HG03378 (cell line): Measurements from ENCODE around the gene GPR55.
A peak's percentile ranks its signal among the peaks of the same experiment; 100 is the strongest.

Experiments
- ATAC-seq: cut with Tn5 transposase; IDR thresholded peaks from one replicate; pipeline ENCODE4 v1.9.1; 2021; ENCODE audit warnings: mild to moderate bottlenecking, moderate library complexity; ENCODE audit not compliant: unreplicated experiment

Gene GPR55

DNA sequence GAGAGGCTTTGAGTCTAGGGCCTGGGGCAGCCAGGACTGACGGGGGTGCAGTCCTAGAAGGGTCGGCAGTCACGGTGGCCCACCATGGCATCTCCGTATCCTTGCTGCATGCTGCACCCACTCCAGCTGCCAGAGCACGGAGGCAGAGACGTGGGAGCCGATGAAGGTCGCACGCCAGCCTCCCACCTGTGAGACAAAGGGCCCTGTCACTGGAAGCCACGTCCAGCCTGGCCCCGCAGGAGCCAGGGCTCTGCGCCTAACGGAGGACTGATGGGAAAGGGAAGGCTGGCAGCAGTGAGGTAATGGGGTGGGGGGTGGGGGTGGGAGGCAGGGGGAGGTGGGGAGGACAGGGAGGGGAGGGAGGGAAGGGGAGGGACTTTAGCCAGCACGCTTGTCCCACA, 38.4 kb downstream of the GPR55 start:
- ATAC-seq: no peak

DNA sequence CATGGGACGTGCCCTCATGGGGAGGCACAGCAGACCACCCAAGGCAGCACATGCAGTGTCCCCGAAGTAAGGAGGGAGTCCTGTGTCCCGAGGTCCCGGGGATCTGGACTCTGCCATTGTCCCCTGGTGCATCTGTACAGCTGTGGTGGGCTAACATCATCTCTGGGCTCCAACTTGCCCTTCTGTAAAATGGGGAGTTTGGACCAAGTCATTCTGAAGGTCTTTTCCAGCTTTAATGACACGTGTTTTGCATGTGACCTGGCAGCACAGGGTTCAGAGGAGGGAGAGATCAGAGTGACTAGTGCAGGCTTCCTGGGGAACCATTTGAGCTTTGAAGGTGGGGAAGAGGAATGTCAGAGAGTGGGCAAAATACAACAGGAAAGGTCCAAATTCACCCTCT, 38.8 kb downstream of the GPR55 start:
- ATAC-seq: no peak

DNA sequence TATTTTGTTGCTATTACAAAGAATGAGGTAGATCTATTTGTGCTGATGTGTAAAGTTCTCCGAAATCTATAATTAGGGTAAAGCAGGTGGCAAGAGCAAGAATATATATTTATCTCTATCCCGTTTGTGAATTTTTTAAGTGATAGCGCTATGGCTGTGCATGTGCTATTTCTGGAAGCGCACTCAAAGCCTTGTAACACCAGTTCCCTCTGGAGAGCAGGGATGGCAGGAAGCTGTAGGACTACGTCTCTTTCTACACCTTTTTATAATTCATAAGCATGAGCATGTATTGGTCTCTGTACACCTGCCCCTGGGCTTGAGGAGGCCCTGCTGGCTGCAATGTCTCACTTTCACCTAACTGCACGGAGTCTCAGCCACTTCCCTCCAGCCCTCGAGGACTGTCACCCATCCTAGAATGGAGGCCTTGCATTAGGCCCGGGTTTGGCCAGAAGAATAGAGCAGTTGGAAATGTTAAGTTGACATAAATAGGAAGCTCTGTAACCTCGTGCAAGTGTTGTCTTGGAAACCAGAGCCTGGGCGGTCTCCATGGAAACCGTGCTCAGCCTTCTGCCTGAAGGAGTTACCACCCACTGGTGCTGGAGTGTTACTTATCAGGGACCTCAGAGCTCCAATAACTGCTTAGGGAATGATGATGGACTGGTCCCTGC, 39.4 kb downstream of the GPR55 start:
- ATAC-seq: no peak

DNA sequence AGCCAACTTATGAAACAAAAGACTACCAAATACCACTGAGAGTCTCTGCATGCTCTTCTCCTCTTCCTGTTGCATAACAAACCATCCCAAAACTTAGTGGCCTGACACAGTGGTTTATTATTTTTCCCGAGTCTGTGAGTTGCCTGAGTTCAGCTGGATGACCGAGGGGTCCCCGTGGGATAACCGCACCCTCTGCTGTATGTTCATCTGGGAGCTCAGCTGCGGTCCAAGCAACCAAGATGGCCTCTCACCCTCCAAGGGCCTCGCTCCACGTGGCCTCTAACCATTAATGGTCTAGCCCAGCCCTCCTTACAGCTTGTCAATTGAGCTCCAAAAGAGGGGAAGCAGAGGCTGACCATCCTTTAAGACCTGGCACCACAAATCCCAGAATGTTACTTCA, 43.2 kb downstream of the GPR55 start:
- ATAC-seq: no peak

DNA sequence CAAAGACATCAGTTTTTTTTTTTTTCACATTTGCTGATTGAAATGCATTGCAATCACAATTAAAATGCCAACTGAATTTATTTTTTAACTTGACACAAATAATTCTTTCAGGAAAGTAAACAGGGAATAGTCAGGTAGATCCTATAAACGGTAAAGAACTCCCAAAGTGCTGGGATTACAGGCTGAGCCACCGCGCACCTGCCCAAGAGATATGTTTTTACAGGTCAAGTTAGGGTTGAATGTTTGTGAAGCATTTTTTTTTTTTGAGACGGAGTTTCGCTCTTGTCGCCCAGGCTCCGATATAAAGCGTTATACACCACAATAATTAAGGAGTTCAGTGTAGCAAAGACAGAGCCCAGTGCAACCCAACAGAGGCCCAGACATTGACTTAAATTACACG, 45.2 kb downstream of the GPR55 start:
- ATAC-seq: no peak

DNA sequence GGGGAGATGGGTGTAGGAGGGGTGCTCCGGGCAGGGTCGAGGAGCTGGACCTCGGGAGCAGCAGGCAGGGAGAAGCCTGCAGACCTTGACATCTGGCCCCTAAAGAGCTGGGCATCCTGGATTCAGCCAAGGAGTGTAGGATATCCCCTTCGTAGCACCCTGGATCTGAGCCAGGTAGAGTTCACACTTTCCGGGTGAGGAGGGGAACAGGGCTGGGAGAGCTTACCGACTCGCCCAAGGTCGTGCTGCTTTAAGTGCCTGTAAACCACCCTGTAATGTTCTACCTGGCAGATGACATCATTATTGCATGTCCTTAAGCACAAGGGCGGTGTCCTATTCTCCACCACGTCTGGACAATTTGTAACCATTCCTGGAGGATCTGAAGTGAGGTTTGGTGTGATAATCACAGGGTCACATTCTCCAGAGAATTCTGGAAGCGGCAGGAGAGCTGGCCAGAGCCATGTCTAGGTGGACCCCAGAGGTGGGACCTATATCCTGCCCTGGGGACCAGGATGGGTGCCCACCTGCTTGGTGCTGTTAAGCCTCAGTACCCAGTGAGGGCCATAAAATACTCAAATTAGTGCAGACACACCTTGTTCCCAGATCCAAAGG, 45.7 kb downstream of the GPR55 start:
- ATAC-seq: no peak

DNA sequence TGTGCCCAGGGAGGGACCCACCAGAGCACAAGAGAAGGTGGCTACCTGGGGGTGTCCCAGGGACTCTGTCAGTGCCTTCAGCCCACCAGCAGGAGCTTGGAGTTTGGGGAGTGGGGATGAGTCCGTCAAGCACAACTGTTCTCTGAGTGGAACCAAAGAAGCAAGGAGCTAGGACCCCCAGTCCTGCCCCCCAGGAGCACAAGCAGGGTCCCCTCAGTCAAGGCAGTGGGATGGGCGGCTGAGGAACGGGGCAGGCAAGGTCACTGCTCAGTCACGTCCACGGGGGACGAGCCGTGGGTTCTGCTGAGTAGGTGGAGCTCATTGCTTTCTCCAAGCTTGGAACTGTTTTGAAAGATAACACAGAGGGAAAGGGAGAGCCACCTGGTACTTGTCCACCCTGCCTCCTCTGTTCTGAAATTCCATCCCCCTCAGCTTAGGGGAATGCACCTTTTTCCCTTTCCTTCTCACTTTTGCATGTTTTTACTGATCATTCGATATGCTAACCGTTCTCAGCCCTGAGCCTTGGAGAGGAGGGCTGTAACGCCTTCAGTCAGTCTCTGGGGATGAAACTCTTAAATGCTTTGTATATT, 46.3 kb downstream of the GPR55 start:
- no peak for ATAC-seq

DNA sequence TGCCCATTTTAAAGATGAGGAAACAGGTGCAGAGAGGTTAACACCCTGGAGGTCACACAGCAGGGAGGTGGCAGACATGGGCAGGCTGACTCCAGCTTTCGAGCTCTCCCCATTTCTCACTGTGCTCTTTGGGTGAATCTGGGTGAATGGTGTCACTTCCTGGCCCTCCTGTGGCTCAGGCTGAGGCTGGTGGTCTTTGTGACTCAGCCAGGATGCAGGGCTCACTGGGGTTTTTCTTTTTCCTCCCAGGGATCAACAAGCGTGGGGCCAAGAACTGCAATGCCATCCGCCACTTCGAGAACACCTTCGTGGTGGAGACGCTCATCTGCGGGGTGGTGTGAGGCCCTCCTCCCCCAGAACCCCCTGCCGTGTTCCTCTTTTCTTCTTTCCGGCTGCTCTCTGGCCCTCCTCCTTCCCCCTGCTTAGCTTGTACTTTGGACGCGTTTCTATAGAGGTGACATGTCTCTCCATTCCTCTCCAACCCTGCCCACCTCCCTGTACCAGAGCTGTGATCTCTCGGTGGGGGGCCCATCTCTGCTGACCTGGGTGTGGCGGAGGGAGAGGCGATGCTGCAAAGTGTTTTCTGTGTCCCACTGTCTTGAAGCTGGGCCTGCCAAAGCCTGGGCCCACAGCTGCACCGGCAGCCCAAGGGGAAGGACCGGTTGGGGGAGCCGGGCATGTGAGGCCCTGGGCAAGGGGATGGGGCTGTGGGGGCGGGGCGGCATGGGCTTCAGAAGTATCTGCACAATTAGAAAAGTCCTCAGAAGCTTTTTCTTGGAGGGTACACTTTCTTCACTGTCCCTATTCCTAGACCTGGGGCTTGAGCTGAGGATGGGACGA, 47.1 kb downstream of the GPR55 start:
- ATAC-seq: no peak

DNA sequence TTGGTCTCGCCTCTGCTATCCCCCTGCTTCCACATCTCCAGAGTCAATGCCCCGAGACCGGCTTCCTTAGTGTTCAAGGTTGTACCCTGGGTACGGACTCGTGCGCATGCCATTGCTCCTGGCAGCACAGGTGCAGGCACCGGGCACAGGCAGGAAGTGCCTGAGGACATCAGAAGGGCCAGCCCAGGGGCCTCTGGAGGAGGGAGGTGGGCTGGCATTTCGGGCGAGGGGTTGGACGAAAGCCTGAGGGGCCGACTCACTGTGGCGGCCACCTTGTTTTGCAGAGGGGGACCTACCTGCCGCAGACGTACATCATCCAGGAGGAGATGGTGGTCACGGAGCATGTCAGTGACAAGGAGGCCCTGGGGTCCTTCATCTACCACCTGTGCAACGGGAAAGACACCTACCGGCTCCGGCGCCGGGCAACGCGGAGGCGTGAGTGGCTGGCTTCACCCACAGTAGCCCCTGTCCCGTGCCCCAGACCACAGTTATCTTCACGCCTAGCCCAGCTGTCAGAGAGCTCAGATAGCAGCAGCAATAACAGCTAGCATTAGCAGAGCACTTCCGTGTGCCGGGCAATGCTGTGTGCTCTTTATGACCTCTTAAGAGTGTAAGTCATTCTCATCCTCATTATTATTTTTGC, 47.8 kb downstream of the GPR55 start:
- no peak for ATAC-seq

DNA sequence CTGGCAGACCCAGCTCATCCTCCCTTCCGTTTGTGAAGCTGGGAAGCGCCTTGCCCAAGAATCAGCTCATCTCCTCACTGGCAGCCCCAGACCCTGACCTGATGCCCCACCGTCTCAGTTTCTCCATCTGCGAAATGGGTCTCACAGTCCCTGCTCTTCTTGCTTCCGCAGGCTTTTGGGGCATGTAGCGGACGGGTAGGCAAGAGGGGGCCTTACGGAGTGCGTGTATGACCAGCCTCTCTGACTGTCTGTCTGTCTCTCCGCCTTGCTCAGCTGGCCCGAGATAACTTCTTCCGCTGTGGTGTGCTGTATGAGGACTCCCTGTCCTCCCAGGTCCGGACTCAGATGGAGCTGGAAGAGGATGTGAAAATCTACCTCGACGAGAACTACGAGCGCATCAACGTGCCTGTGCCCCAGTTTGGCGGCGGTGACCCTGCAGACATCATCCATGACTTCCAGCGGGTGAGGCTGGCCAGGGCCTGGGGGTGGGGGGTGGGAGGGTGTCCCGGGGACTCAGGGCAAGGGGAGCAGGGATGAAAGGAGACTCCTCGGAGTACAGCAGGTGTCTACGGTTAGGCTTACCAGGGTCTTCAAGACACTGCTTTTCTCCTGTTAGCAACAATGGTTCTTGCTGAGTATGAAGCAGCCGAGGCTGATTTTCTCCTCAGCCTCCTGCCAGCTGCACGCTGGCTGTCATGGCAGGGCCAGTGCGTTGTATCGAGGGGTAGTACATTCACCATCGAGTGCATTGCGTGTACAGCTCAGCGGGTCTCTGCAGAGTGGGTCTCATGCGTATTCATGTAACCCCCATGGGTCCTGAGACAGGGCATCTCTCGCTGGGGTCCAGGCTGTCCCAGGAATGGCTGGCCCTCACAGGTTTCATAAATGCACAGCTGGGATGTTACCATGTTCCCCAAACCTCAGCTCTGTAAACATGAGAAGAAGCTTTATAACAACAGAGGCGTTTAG, 49.4 kb downstream of the GPR55 start:
- ATAC-seq: no peak

DNA sequence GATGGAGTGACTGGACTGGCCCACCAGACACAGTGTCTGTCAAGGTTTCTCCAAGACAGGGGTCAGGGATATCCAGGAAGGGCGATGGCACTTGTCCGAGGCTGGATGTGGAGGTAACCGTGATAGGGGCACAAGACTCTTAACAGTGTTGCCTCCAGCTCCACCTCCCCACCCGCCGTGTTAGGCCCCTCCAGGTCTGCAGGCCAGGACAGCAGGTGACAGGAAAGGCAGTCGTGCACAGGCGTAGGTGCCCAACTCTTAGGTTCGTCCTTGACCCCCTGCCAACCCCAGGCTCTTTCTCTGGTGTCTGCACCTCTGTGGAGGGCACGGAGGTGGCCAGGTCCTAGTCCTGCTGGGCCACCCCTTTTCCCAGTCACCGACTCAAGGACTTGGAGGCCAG, 50.2 kb downstream of the GPR55 start:
- ATAC-seq: no peak

DNA sequence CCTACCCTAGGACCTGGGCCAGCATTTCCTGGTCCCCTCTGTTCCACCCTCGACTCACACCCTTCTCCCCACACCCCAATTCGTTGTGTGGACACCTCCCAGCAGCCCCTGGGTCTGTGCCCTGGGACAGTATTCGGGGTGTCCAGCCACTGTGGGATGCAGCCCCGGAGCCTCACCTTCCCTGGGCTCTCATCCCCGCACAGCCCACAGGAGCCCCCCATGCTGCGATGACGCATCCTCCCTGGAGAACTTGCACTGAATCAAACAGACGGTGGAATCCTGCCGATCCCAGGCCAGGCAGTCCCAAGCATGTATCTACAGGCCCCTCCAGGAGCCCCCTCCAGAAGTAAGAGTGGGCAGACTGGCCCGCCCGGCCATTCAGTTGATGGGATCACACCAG, 50.6 kb downstream of the GPR55 start:
- no peak for ATAC-seq

DNA sequence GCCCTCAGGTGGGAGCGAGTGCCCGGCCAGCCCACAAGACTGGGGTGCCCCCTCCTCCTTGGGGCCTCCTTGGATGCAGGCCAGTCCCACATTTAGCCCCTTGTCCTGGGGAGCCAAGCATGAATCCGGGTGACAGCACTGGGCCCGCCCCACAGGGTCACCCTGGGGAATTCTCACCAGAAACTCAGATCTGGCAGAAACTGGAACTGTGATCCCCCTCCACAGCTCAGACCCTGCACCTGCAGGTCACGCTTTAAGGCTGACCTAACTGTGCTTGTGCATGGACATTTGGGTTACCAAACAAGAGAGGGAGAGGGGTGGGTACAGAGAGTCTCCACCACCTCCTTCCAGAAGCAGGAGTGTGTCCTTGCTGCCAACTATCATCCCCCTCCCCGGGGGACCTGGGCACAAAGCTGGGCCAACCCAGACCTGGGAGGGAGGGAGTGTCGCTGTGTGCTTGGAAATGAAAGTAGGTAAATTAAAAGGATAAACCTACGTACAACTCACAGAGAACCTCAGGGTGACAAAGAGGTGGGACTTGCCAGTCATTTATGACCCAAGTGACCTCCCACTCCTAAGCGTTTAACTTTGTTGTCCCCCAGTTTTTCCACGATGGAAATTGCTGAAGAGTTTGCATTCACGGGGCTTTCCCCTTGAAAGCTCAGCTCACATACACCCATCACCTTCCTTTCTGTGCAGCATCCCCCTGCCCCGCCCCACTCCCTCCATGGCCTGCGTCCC, 51.2 kb downstream of the GPR55 start:
- ATAC-seq: peak; percentile 72

DNA sequence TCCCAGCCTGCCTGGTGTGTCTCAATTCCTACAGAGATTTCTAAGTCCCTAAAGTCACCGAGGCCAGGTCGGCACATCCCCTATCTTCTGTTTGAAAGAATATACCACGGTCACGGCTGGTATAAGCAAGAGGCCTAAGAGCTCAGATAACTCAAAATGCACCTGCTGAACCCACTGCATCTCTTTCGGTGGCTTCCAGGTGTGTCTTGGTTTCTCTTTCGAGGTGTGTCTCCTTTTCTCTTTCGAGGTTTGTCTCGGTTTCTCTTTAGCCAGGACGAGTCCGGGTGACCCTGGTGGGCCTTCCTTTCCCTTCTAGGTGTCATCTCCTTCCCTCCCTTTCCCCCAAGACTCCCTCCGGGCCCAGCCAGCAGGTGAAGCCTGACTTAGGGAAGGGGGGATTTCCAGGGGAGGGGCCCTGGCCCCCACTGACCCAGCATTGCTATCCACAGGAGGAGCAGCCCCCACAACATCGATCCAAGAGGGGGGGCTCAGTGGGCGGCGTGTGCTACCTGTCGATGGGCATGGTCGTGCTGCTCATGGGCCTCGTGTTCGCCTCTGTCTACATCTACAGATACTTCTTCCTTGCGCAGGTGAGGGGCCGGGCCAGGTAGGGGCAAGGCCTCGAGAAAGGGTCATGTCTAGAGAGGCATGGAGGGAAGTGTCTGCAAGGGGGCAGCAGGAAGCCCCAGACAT, 51.9 kb downstream of the GPR55 start:
- peak; percentile 69 for ATAC-seq

DNA sequence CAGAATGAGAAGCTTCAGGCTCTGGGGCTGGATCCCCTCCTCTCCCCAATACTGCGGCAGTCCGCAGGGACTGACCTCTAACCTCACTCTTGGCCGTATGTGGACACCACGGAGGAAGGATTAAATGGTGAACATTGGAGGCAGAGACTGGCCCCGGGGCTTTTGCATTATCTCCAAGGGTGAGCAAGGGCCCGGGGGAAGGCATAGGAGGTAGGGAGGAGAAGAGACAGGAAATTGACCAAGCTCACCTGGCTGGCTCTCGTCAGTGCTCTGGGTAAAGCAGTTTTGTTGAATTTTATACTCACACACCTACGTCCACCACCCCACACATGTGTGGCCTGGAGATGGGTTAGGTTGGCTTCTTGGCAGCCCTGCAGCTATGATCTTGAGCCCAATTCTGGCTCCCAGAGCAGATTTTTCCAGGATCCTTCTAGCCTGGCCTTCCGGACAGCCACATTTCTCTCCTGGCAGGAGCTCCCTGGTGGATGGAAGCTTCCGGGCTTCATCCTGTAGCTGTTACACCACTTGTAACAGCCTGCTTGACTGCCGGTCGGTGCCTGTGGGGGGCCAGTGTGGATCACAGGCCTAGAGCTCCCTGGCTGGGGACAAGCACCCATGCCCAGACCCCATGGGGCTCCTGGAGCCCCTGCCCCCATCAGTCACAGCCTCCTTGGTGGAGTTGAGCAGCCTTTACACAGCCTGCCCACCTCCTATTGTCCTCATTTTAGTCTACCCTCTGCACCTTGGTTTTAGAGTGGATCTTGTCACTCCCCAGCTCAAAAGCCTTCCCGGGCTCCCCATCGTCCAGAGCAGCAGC, 52.7 kb downstream of the GPR55 start:
- ATAC-seq: no peak

DNA sequence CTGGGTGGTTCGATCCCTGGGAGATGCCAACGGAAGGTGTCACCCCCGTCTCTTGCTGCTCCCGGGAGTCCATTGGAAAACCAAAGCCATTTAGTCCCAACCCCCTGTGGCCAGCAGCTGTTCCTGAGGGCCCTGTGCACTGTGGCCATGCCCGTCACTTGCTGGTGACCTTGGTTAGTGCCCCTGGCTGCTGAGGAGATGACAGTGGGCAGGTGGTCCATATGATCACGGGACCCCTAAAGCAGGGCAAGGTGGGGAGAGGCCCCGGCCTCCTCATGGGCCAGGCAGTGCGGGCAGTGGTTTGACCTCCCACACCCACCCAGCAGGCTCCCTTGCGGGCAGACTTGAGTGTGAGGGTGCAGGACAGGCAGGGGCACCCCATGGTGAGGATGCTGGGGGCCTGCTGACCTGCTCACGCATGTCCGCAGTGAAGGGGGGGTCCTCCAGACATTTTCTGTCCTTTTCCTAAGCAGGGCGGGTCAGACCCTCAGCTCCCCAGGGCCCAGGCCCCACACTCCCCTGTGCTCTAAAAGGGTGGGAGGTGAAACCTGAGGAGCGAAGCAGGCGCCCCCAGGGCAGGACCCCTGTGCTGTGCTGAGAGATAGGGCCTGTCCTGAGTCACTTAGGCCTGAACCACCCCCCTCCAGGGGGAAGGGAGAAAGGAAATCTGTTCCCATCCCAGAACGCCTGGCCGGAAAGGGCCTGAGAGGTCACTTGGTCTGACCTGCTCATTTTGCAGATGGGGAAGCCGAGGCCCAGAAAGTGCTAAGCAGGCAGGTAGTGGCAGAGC, 53.5 kb downstream of the GPR55 start:
- no peak for ATAC-seq
